Ovary (tissue), 9 donors: Measurements from ENCODE around the gene ETS1. TPM values are rescaled to one million over a fixed set of nuclear protein-coding genes. Genes with fewer than 3 reads are reported as not detected.
A peak's percentile ranks its signal among the peaks of the same experiment; 100 is the strongest.

Source experiments
- DNase-seq, 5 donors: peaks; one replicate each; pipeline ENCODE4 v3.0.0-alpha.2; 2019 to 2020
- H3K27ac ChIP-seq, 2 donors: fragments of 200-600 bp; one replicate each; pipeline versions ENCODE4 v1.5.1 to v1.8.0; 2019 to 2022
- H3K27me3 ChIP-seq: fragments of 200-600 bp; one replicate; pipeline ENCODE4 v1.8.0; 2022
- H3K36me3 ChIP-seq: fragments of 200-600 bp; sonication (generic); one replicate; pipeline ENCODE4 v1.5.1; 2019
- H3K4me1 ChIP-seq: one replicate; pipeline ENCODE4 v1.8.1; 2013; ENCODE audit warnings: mild to moderate bottlenecking, moderate library complexity; ENCODE audit not compliant: insufficient read depth
- H3K4me3 ChIP-seq: fragments of 200-600 bp; sonication (generic); one replicate; pipeline ENCODE4 v1.5.1; 2017
- H3K9me3 ChIP-seq, 2 donors: fragments of 200-600 bp in 1 of 2; sonication (generic) in 1 of 2; one replicate each; pipeline versions ENCODE4 v1.5.1 to v1.8.1; 2013 to 2019; ENCODE audit warnings: mild to moderate bottlenecking in 1 of 2, moderate library complexity in 1 of 2
- CTCF ChIP-seq, 3 donors: fragments of 450-650 bp in 2 of 3; fragments of 200-600 bp in 1 of 3; IDR thresholded peaks; one replicate each; pipeline versions ENCODE4 v1.5.1 to v1.8.0; 2016 to 2022; ENCODE audit warnings: antibody characterized with exemption in 3 of 3, mild to moderate bottlenecking in 1 of 3
- EP300 ChIP-seq: sonication (generic); formaldehyde crosslinking; IDR thresholded peaks from one replicate; pipeline ENCODE4 v1.6.1; 2017; ENCODE audit warnings: antibody characterized with exemption
- POLR2A ChIP-seq: fragments of 450-650 bp; IDR thresholded peaks from one replicate; pipeline ENCODE4 v1.6.1; 2017; ENCODE audit warnings: antibody characterized with exemption, mild to moderate bottlenecking, moderate library complexity
- whole genome bisulfite sequencing, 3 donors: extraction: QIAGEN DNeasy Blood & Tissue Kit in 1 of 3; methylation state at CpG; one replicate each; pipeline versions ENCODE4 v1.1.5 to v1.1.7; 2013 to 2017; 5-methylcytosine and 5-hydroxymethylcytosine counted together
- intact Hi-C, 4 donors: fragments of 100-400 bp; cut with DNase I; formaldehyde crosslinking; loops; one replicate each; pipeline versions ENCODE4 v1.11.0 to v1.15.1; 2022 to 2023
- polyA plus RNA-seq, 2 donors: library from polyadenylated mRNA; stranded (reverse); fragments of 200-250 nt in 1 of 2; fragments of 350-450 nt in 1 of 2; fragmentation: Illumina TruSeq in 1 of 2; extraction: RNeasy Lipid Tissue Mini Kit (QIAGEN cat#74804) in 1 of 2; gene quantifications; one replicate each; pipeline ENCODE4 v1.2.3, GENCODE V29; 2013 to 2014
- total RNA-seq, 7 donors: library from RNA; depleted of rRNA in 2 of 7; stranded (reverse); fragments of >200 nt in 2 of 7; fragmentation: NEBNext Ultra II Directional in 3 of 7; extraction: Animal tissue kit (Norgen Biotek cat#: 25700) in 3 of 7; gene quantifications; one replicate each; pipeline versions ENCODE4 v1.1.0 to v1.2.4, GENCODE V29; 2016 to 2023
- donor health status: DM: no; HTN: no; CAD: no; lungs with moderate emphysema.
- donor health status: DM: no; HTN: no; CAD: no.
- donor health status: Bipolar disorder and iron deficiency.
- donor health status: DM: yes; HTN: yes; CAD: no.
- donor health status: DM: no; HTN: no; CAD: no.
- donor health status: DM: yes; HTN: yes; CAD: no.

The ETS1 gene
- total and polyA plus RNA-seq, 9 donors, result 24.4 to 68.0 (median 40.4) TPM

GRCh38 chr11:128630367-128631230, 43.2 kb upstream of the ETS1 start:
- no peaks in the 10 kb centered on the region for H3K9me3 ChIP-seq

GRCh38 chr11:128629516-128630106, 42.3 kb upstream of the ETS1 start:
- Histone ChIP-seq H3K9me3 (no peaks in the 10 kb centered on the region), H3K4me3 (no peak overlapping the region), H3K27me3 (no peaks in the 10 kb centered on the region), H3K4me1 (no peaks in the 10 kb centered on the region), H3K36me3 (no peaks in the 10 kb centered on the region), H3K27ac (no peak overlapping the region)
- intact Hi-C loops, result loop anchor here (2.0 to 10.0 kb wide), 8 partner anchors 75 to 457 kb away; no protein-coding TSS in a partner anchor
- 74 to 78% (median 74%) methylated on average over 6 of the region's 6 CpGs for WGBS, 3 donors
- no peak for DNase-seq
- no peak for TF ChIP-seq EP300

More at GRCh38 chr11:128630367-128631230, 43.2 kb upstream of the ETS1 start:
- 40 to 46% (median 42%) methylated on average over 12 of the region's 12 CpGs for WGBS, 3 donors
- intact Hi-C loops, result loop anchor here (2.0 to 10.0 kb wide), 6 partner anchors 192 to 458 kb away; no protein-coding TSS in a partner anchor
- H3K27me3 ChIP-seq, result no peaks in the 10 kb centered on the region
- no peaks in the 10 kb centered on the region for H3K36me3 ChIP-seq
- H3K27ac ChIP-seq, result peak overlapping the region in 1 of 2 donors; percentile 24
- no peaks in the 10 kb centered on the region for H3K4me1 ChIP-seq
- peak; percentile 85 to 94 (median 91) for DNase-seq
- TF ChIP-seq POLR2A (no peak), CTCF (IDR thresholded peaks at IDR 0.05) (peak; percentile 65 to 91 (median 82))
- H3K4me3 ChIP-seq, result no peak overlapping the region

- WGBS, 3 donors, result 89 to 93% (median 89%) methylated on average over 7 of the region's 7 CpGs
- Histone ChIP-seq H3K4me1 (no peaks in the 10 kb centered on the region), H3K4me3 (no peak overlapping the region), H3K36me3 (no peaks in the 10 kb centered on the region), H3K9me3 (no peaks in the 10 kb centered on the region), H3K27me3 (no peaks in the 10 kb centered on the region), H3K27ac (no peak overlapping the region)
- DNase-seq, result no peak
- TF ChIP-seq EP300 (no peak), POLR2A (no peak), CTCF (IDR thresholded peaks at IDR 0.05) (no peak)
- intact Hi-C loops, result loop anchor here in 3 of 4 donors (5.0 to 10.0 kb wide), 3 partner anchors 74 to 336 kb away; no protein-coding TSS in a partner anchor
Observed at GRCh38 chr11:128628686-128629085, 41.3 kb upstream of the ETS1 start.

- Histone ChIP-seq H3K27ac (no peak overlapping the region), H3K4me3 (no peak overlapping the region), H3K36me3 (no peaks in the 10 kb centered on the region), H3K9me3 (no peaks in the 10 kb centered on the region), H3K4me1 (no peaks in the 10 kb centered on the region), H3K27me3 (no peaks in the 10 kb centered on the region)
- 69 to 84% (median 77%) methylated on average over 5 of the region's 5 CpGs for WGBS, 3 donors
- no peak for DNase-seq
- no peak for TF ChIP-seq EP300
- TF ChIP-seq POLR2A, result no peak
- TF ChIP-seq CTCF (IDR thresholded peaks at IDR 0.05), result no peak
- intact Hi-C loops, result loop anchor here in 3 of 4 donors (5.0 to 10.0 kb wide), 3 partner anchors 73 to 336 kb away; no protein-coding TSS in a partner anchor
Observed at GRCh38 chr11:128628325-128628673, 40.9 kb upstream of the ETS1 start.
